GM18511 (cell line): ENCODE measurements around the gene ANKRD13D.
"Not testable (repeated sequence)": the region's sequence is repeated elsewhere in the genome, so short reads cannot be mapped to it uniquely, and the experiment has no call there.

Source experiments
- ATAC-seq: cut with Tn5 transposase; IDR thresholded peaks from one replicate; pipeline ENCODE4 v1.9.1; 2021; ENCODE audit warnings: mild to moderate bottlenecking, moderate library complexity; ENCODE audit not compliant: unreplicated experiment

Gene ANKRD13D

GRCh38 chr11:67317205-67317887 lies 28.2 kb downstream of the ANKRD13D start:
- peak; percentile 80 for ATAC-seq

DNA sequence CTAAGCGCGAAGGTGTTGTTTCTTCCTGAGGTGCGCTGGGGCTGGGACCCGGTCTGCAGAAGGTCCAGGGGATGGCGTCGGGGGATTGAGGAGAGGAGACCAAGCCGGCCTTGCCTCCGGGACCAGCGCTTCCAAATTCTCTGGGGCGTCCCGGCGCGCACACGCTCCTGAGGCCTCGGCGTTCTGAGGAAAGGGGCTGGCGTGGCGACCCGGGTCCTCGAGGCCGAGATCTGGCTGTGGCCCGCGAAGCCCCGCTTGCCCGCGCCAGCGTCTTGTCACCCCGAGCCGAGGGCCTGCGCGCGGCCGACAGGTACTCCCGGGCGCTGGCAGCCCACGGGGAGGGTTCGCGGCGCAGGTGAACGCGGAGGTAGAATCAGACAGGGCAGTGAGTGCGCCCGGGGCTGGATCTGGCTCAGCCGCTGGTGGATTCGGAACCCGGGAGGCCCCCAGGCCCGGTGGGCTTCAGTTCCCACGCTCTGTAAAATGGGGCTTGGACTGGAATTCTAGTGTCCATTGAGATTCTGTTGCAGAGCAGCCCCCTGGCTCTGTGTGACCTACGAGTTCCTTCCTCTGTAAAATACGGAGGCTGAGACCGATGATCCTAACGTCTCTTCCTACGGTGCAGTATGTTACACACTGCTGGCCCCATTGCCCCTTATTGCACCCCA lies 28.9 kb downstream of the ANKRD13D start:
- peak; percentile 14 for ATAC-seq

DNA sequence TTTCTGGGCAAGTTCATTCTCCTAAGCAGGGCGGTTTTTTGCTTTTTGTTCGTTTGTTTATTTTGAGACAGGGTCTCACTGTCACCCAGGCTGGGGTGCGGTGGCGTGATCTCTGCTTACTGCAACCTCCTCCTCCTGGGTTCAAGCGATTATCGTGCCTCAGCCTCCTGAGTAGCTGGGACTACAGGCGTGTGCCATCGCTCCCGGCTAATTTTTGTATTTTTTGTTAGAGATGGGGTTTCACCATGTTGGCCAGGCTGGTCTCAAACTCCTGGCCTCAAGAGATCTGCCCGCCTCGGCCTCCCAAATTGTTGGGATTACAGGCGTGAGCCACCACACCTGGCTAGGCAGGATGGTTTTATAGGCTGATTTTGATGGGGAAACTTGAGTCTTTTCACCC lies 29.8 kb downstream of the ANKRD13D start:
- ATAC-seq, result not testable (repeated sequence)

GRCh38 chr11:67320011-67320410 lies 30.9 kb downstream of the ANKRD13D start:
- ATAC-seq, result no peak

- no peak for ATAC-seq
These were observed 31.6 kb downstream of the ANKRD13D start for GRCh38 chr11:67320691-67321090.

- ATAC-seq, result no peak
These were observed 32.3 kb downstream of the ANKRD13D start for GRCh38 chr11:67321313-67321871.

DNA sequence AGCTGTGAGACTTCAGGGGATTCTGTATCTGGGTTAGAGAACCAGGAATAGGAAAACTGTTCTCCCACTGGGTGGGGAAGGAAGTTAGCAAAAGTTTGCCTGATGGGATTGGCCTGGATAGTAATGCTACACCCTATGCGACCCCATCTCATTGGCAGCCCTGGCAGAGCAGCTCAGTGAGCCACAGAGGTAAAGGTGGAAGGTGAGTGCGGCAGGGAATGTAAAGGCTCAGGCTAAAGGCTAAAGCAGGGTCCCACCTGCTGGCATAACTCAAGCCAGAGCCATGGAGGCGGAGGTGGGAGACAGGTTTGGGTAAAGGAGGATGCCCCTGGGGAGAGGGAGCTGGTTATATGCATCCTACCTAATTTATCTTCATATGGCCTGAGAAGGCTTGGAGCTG lies 32.9 kb downstream of the ANKRD13D start:
- no peak for ATAC-seq

GRCh38 chr11:67323526-67323925 lies 34.4 kb downstream of the ANKRD13D start:
- ATAC-seq, result no peak

DNA sequence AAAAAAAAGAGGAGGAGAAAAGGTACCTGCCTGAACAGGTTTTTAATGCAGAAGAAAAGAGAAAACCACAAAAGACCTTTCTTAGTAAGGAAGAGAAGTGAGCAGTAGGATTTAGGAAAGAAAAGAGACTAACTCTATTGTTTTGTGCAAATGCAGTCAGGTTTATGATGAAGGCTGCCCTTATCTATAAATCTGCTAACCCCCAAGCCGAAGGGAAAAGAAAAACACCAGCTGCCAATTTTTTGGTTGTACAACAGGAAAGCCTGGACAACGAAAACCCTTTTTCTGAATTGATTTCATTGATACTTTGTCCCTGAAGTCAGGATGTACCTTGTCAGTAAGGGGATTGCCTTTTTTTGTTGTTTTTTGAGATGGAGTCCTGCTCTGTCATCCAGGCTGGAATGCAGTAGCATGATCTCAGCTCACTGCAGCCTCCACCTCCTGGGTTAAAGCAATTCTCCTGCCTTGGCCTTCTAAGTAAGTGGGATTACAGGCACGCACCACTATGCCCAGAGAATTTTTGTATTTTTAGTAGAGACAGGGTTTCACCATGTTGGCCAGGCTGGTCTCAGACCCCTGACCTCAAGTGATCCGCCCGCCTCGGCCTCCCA lies 43.1 kb downstream of the ANKRD13D start:
- no peak for ATAC-seq

- ATAC-seq, result no peak
These were observed 48.2 kb downstream of the ANKRD13D start for GRCh38 chr11:67337257-67337656.

GRCh38 chr11:67344264-67344663 lies 55.2 kb downstream of the ANKRD13D start:
- no peak for ATAC-seq

DNA sequence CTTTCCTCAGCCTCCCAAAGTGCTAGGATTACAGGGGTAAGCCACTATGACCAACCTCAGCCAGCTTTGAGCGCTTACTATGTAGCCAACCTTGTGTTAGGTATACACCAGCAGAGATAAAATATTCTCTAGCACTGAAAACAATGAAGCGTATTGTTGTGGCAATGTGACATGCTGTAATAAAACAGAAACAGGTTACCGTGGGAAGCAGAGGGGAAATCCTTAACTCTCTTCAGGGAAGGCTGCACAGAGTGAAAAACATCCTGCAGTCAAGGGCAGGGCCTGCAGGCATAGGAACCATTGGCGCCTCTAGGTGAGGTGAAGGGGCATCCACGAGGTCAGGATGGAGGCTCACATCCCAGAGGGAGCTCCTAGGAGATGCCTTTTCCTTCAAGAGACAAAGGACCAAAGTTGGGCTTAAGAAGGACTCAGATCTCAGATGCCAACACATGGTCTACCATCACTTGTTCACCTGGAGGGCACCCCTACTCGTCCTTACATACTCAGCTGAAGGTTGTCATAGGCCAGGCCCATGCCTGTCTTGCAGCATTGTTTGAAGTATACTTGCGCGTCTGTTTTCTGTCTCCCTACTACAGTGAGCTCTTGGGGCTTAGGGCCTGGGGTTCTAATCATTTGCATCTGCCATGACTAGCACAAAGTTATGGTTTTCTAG lies 56.3 kb downstream of the ANKRD13D start:
- no peak for ATAC-seq

GRCh38 chr11:67345920-67346819 lies 57.1 kb downstream of the ANKRD13D start:
- no peak for ATAC-seq

DNA sequence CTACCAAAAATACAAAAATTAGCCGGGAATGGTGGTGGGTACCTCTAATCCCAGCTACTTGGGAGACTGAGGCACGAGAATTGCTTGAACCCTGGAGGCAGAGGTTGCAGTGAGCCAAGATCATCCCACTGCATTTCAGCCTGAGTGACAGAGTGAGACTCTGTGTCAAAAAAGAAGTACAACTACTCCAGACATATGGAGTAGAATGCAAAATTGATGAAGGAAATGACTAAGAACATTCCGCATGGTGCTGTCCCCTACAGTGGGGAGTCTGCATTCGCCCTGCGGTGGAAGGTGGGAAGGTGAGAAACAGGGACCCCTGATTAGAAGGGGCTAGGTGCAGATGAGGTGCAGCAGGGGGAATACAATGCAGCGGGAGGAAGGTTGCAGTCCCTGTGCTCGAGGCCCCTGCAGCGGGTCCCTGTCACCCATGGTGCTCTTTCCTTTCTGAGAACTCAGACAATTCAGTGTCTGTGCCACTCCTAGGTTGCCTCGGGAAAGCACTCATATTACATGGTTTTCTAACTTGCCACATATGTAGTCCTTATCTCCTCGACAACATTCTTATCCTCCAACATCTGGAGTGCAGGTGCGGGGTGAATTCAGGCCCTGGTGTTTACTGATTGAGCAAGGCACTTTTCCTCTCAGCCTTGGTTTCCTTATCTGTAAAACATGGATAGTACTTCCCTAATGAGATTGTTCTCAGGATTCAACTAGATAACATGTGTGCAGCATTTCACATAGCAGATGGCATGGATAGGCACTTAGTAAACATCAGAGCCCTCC lies 59.1 kb downstream of the ANKRD13D start:
- ATAC-seq, result no peak

DNA sequence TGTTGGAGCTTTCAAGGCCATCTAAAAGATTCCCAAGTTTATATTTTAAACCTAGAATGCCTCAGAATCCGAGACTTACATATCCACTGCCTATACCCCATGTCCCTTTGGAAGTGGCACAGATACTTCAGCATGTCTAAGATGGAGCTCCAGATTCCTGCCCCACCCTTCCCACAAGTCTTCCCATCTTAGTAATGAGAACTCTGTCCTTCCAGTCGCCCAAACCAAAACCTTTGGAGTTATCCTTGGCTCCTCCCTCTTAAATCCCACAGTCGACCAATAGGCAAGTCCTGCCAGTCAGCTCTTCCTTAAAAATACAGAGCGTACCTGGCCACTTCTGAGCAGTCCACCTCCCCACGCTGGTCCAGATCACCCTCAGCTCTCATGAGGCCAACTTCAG lies 59.9 kb downstream of the ANKRD13D start:
- ATAC-seq, result no peak

- no peak for ATAC-seq
These were observed 60.4 kb downstream of the ANKRD13D start for GRCh38 chr11:67349457-67349856.

DNA sequence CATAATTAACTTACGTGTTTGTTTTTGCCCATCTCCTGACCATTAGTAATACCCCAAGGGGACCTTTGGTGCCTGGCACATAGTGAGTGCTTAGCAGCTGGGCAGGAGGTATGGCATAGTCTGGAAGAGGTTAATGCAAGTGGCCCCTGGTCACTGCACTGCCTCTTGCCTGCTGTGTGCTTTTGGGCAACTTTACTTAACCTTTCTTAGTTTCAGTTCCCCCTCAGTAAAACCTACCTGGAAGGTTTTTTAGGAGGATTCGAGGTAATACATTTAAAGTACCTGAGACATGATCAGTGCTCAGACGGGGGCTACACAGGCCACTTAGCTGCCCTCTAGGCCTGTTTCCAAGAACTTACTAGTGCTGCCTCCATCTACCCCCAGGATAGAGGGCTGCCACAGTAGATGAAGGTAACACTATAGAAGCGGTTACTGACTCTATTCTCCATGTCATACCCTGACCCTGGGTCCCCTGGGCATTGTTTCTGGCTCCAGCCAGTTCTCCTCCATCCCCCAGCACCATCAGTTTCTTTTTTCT lies 60.9 kb downstream of the ANKRD13D start:
- no peak for ATAC-seq

DNA sequence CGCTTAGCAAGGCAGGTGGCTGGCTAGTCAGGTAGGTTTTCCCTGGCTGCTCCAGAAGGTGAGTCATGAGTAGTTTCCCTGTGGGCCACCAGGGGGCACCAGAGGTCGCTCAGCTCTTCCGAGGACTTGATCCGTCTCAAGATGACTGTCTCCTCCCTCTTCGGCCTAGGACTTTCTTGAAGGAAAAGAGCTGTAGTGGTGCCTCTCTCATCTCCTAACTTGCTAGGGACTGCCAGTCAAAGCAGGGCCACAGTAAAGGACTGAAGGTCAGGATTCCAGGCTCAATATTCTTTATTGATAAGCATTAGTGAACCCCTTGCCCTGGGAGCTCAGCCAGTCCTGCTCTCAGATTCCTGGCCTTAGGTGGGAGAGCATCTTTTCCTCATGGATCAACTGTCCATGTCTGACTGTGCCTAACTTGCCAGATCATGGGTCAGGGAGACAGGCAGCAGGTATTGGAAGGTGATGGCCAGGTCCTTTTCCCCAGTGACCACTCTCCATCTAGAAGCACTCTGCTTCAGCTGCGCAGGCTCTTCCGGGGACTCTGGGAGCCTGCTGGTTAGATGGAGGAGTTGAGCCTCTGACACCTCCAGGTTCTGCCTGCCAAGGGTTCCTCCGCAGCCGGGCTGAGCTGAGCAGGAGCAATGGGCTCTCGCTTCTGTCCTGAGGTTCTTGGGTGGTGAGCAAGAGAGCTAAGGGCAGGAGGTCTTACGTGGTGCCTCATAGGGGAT lies 62.3 kb downstream of the ANKRD13D start:
- no peak for ATAC-seq
